Measurements from ENCODE around the gene S100A8.
"Not testable (repeated sequence)": the region's sequence is repeated elsewhere in the genome, so short reads cannot be mapped to it uniquely, and the experiment has no call there.

S100A8 gene

DNA sequence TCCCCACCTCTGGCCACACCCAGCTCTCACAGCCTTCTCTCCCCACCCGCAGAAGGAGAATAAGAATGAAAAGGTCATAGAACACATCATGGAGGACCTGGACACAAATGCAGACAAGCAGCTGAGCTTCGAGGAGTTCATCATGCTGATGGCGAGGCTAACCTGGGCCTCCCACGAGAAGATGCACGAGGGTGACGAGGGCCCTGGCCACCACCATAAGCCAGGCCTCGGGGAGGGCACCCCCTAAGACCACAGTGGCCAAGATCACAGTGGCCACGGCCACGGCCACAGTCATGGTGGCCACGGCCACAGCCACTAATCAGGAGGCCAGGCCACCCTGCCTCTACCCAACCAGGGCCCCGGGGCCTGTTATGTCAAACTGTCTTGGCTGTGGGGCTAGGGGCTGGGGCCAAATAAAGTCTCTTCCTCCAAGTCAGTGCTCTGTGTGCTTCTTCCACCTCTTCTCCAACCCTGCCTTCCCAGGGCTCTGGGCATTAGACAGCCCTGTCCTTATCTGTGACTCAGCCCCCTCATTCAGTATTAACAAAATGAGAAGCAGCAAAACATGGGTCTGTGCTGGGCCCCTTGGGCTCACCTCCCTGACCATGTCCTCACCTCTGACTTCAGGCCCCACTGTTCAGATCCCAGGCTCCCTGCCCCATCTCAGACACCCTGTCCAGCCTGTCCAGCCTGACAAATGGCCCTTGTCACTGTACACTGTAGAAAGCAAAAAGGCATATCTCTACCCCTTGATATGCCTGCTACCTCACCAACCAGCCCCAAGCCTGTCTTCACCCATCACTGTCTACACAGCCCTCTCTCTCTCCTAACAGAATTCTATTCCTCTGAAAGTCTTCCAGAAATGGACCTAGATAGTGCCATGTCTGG, 30.0 kb downstream of the S100A8 start:
- DNase-seq, result no peak

DNA sequence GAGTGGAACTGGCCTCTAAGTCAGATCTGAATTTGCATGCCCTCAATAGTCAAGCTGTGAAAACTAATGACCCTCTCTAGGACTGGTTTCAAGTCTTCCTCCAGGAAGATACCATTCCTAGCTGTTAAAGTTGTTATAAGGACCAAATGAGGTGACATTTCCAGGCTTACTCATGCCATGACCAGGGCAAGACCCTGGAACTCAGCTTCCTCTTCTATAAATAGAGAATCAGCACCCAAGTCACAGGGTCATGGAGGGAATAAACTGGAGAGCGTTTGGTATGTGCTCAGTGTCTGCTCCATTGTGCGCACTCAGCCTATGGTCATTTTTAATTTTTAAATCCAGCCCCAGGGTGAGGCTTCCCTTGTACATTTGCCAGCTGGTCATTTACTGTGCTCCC, 30.7 kb downstream of the S100A8 start:
- DNase-seq, result no peak

DNA sequence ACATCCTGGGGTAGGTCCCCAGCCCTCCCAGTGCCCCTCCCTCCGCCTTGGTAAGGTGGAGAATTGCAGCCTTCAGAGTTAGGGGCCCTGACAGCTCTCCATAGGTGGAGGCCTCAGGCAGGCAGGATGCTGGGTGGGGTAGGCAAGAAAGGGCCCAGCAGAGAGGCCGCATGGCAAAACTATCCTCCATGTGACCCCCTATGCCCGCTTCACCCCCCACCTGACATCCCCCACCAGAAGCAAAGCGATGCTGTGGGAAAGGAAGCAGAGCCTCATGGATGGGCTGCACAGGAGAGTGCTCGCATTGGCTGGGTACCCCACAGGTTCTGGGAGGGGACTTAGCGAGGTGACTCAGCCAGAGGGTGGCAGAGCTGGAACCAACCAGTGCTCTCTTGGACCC, 31.6 kb downstream of the S100A8 start:
- no peak for DNase-seq

- no peak for DNase-seq
These were observed 32.2 kb downstream of the S100A8 start for GRCh38 chr1:153358691-153358975.

DNA sequence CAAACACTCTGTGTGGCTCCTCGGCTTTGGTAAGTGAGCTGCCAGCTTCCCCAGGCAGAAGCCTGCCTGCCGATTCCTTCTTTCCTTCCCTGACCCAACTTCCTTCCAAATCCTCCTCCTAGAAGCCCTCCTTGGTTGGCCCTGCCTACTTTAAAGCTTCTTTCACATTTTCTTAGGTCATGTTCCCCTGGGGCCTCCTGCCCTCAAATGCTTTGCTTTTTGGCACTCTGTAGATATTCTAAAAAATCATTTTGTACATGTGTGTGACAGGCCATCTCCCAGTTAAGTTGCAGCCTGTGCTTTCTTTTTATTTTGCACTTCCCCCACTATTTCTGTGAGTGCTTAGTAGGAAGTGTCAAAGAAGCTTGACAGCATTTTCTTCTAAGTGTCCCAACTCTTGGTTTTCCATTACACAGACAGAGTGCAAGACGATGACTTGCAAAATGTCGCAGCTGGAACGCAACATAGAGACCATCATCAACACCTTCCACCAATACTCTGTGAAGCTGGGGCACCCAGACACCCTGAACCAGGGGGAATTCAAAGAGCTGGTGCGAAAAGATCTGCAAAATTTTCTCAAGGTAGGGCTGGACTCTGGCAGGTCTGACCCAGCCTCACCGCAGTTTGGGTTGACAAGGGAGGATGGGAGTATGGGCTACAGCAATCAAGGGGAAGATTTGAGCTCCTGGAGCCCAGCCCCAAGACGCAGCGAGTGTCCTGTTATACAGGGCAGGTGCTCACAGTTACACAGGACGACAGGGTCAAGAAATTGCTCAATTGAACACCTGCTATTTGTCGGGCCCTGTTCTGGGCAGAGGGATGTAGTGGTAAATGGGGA, 32.8 kb downstream of the S100A8 start, which contains the start of gene S100A9:
S100A9 (plus strand) TSS at position 2 of the 838 bp plus-strand sequence; CDS start at position 432, 430 bp downstream.
- no peak for DNase-seq

- DNase-seq, result no peak
These were observed 33.6 kb downstream of the S100A8 start for GRCh38 chr1:153357076-153357852.

DNA sequence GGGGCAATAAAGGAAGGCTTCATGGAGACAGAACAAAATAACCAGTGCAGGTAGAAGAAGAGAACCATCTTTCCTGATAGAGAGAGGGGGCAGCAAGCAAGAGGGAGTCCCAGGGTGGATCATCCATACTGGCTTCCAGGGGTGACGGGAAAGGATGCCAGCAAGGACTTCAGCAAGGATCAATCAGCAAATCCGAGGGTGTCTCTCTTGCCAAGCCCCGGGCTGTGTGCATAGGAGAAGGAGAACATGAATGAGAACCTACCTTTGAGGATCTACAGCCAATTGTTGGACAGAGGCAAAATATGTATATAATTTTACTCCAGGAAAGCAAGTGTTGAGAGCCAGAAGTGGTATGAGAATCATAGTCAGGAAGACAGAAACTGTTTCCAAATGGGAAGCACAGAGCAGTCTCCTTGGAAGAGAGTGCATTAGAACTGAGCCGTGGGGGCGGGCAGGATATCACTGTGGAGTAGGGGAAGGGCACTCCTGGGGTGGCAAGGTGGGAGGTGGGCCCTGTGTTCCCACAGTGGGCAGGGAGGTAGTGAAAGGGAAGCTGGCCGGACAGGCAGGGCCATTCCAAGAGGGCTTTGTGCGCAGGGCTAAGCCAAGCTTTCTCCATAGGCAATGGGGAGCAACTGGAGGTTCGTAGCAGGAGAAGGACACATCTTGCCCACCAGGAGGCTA, 34.3 kb downstream of the S100A8 start:
- DNase-seq, result no peak

DNA sequence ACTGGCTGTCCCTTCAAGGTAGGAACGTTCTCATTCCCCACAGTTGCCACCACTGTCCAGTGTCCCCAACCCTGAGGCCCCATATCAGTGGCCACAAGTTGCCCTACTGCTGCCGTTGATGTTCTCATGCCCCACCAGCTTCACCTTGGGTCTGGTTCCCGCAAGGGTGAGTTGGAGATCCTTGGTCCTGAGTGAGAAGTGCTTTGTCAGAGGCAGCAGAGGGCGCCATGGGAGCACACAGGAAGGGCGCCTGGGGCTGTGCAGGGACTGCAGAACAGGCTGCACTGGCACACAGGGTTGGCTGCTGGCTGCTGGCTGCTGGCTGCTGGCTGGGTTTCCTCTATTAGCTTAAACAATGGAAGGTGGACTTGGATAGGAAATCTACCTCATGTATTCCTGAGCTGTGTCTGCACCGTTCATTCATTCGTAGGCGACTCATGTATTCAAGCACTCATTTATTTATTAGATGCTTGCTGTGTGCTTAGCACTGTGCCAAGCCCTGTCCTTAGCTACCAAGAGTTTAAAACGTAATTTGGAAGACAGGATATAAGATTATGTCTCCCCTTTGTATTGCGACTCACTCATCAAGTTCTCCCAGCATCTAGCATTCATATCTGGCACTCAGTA, 35.3 kb downstream of the S100A8 start:
- DNase-seq, result peak; percentile 13

GRCh38 chr1:153354515-153355193, 36.2 kb downstream of the S100A8 start:
- no peak for DNase-seq

GRCh38 chr1:153353226-153353947, 37.5 kb downstream of the S100A8 start:
- DNase-seq, result no peak

- peak; percentile 61 for DNase-seq
These were observed 38.4 kb downstream of the S100A8 start for GRCh38 chr1:153352523-153352922.

DNA sequence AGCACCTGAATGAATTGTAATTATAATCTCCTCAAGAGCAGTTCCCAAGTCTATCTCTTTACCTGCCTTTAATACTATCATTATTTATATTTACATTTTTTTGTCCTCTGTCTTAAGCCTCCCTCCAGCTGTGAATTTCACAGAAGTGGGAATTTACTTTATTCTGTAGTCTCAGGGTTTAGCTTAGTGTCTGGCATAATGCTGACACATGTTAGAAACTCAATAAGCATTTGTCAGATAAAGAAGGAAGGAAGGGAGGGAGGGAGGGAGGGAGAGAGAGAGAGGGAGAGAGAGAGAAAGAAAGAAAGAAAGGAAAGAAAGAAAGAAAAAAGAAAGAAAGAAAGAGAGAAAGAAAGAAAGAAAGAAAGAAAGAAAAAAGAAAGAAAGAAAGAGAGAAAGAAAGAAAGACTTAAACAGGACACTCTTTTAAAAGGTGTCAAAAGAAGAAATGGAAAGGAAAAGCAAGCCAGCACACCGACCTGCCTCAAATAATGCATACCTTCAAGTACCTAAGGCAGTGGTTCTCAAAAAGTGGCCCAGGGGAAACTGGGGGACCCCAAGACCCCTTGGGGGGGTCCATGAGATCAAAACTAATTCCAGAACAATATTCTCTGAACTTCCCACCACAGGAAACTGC, 40.4 kb downstream of the S100A8 start:
- no peak for DNase-seq

GRCh38 chr1:153349363-153350320, 41.2 kb downstream of the S100A8 start:
- no peak for DNase-seq

DNA sequence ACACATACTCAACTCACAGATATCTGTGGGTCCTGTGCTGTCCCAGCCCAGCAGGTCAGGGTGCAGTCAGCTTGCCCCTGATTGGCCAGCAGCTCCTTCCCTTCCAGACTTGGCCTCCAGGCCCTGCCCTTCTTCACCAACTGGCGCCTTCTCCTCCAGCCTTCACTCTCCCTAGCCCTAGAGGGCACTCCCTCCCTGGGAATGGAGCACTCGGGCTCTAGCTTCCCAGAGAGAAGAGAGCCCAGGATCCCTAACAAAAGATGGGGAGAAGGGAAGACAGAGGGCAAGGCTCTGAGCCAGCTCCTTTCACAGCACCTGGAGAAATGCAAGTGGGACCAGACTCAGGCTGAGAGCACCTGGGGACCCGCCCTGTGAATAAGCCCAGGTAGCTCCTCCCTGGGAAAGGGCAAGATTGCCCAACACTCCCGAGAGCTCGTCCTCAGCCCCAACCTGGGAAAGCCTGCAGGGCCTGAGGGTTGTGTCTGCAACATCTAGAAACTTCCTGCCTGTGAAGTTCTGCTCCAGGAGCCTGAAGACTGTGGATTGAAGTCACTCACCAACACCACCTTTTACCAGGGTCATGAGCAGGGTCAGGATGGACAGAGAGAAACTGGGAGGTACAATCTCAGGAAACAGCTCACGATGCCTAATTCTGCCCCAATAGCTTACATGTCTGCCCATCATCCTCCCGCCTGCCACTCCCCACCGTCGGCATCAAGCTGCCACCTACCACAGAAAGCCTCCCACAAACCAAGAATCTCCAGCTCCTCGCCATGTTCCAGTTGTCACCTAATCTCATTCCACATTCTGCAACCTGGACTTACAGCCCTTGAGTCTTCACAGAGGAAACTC, 42.1 kb downstream of the S100A8 start, which contains the start of gene PGLYRP4:
PGLYRP4 (minus strand) TSS at position 331 of the 852 bp plus-strand sequence. CDS start 909 bp downstream, outside the sequence.
- no peak for DNase-seq

GRCh38 chr1:153347856-153348255, 43.0 kb downstream of the S100A8 start:
- no peak for DNase-seq

DNA sequence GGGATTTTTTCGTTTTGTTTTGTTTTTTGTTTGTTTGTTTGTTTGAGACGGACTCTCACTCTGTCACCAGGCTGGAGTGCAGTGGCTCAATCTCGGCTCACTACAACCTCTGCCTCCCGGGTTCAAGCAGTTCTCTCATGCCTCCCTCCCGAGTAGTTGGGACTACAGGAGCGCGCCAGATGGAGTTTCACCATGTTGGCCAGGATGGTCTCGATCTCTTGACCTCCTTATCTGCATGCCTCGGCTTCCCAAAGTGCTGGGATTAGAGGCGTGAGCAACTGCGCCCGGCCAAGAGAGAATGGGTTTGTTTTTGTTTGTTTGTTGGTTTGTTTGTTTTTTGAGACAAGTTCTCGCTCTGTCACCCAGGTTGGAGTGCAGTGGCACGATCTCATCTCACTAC, 43.8 kb downstream of the S100A8 start:
- not testable (repeated sequence) for DNase-seq

GRCh38 chr1:153346077-153346723, 44.7 kb downstream of the S100A8 start:
- no peak for DNase-seq

Measured in activated CD4-positive, alpha-beta T cell treated with anti-CD3 and anti-CD28 coated beads, Interleukin-2, amount 50 U/mL, for 1 hour (primary cell).